ENCODE results near the gene THADA.

THADA gene

DNA sequence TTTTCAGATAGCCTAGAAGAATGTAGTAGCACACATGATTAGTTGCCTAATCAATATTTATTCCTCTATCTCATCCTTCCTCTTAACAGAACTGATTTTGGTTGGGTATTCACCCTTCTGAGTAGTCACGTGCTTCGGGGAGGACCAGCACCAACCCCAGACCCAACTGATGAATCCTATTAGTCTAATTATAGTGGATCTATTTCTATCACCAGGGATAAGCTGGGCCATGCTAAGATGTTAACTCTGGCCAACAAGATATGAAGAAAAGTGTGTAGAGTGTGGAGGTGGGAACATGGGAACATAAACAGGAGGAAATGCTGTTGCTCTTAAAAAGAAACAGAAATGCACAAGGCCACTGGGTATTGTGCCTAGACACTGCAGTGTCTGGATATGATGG, 119.9 kb downstream of the THADA start:
- no peak overlapping the region for H3K4me3 Mint-ChIP-seq
- peaks cover 6% of the 10 kb centered on the region for H3K4me1 Mint-ChIP-seq
- H3K9me3 Mint-ChIP-seq = no peaks in the 10 kb centered on the region
- peaks cover 23% of the 10 kb centered on the region for H3K36me3 Mint-ChIP-seq
- H3K27ac Mint-ChIP-seq = no peak overlapping the region
- ATAC-seq (no peak), DNase-seq (ENCODE audit: low spot score in 2 of 2) (no peak)

GRCh38 chr2:43475137-43475846, 120.5 kb downstream of the THADA start:
- Mint-ChIP-seq H3K4me1 (peaks cover 6% of the 10 kb centered on the region), H3K9me3 (no peaks in the 10 kb centered on the region), H3K27ac (no peak overlapping the region), H3K36me3 (peaks cover 17% of the 10 kb centered on the region), H3K4me3 (no peak overlapping the region)
- DNase-seq (ENCODE audit: low spot score in 2 of 2) (no peak), ATAC-seq (no peak)

- DNase-seq (ENCODE audit: low spot score in 2 of 2) = no peak
- Mint-ChIP-seq H3K4me3 (no peak overlapping the region), H3K4me1 (peaks cover 6% of the 10 kb centered on the region), H3K9me3 (no peaks in the 10 kb centered on the region), H3K27ac (no peak overlapping the region), H3K36me3 (peaks cover 16% of the 10 kb centered on the region)
- no peak for ATAC-seq
Observed at GRCh38 chr2:43474273-43474672, 121.6 kb downstream of the THADA start.

DNA sequence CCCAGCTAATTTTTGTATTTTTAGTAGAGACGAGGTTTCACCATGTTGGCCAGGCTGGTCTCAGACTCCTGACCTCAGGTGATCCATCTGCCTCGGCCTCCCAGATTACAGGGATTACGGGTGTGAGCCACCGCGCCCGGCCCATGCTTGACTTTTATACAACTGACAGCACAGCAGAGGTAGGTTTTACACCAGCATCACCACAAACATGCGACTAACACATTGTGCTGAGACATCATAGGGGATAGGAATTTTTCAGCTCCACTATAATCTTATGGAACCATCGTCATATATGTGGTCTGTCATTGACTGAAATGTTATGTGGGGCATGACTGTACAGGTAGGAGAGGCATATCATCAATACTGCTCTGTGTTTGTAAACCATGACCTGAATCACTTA, 122.1 kb downstream of the THADA start:
- no peak for ATAC-seq
- Mint-ChIP-seq H3K4me1 (peaks cover 9% of the 10 kb centered on the region), H3K27ac (no peak overlapping the region), H3K36me3 (peaks cover 16% of the 10 kb centered on the region), H3K4me3 (no peak overlapping the region), H3K9me3 (no peaks in the 10 kb centered on the region)
- no peak for DNase-seq (ENCODE audit: low spot score in 2 of 2)

GRCh38 chr2:43472527-43473194, 123.2 kb downstream of the THADA start:
- Mint-ChIP-seq H3K9me3 (no peaks in the 10 kb centered on the region), H3K36me3 (peaks cover 16% of the 10 kb centered on the region), H3K27ac (no peak overlapping the region), H3K4me3 (no peak overlapping the region), H3K4me1 (peaks cover 6% of the 10 kb centered on the region)
- DNase-seq (ENCODE audit: low spot score in 2 of 2) = no peak
- no peak for ATAC-seq

DNA sequence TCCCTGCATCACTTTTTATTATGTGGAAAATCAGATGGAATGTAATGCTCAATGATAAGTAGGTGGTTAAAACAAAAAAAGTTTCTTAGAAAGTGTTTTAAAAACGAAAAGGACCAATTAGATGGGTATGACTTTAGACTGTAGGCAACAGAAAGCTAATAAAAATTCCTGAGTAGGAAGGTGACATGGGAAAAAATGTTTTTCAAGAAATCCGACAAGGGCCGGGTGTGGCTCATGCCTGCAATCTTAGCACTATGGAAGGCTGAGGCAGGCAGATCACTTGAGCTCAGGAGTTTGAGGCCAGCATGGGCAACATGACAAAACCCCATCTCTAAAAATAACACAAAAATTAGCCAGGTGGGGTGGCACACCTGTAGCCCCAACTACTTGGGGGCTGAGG, 126.1 kb downstream of the THADA start:
- Mint-ChIP-seq H3K27ac (no peak overlapping the region), H3K4me3 (no peak overlapping the region), H3K36me3 (peaks cover 13% of the 10 kb centered on the region), H3K9me3 (no peaks in the 10 kb centered on the region), H3K4me1 (peaks cover 15% of the 10 kb centered on the region)
- DNase-seq (ENCODE audit: low spot score in 2 of 2) (no peak), ATAC-seq (no peak)

- no peaks in the 10 kb centered on the region for H3K9me3 Mint-ChIP-seq
Observed at GRCh38 chr2:43469094-43469493, 126.7 kb downstream of the THADA start.

GRCh38 chr2:43467891-43468290, 127.9 kb downstream of the THADA start:
- DNase-seq (ENCODE audit: low spot score in 2 of 2) = no peak
- peaks cover 6% of the 10 kb centered on the region for H3K36me3 Mint-ChIP-seq

More at GRCh38 chr2:43469094-43469493, 126.7 kb downstream of the THADA start:
- Mint-ChIP-seq H3K4me3 (no peak overlapping the region), H3K4me1 (peaks cover 15% of the 10 kb centered on the region), H3K36me3 (peaks cover 11% of the 10 kb centered on the region), H3K27ac (no peak overlapping the region)
- DNase-seq (ENCODE audit: low spot score in 2 of 2) (no peak), ATAC-seq (no peak)

DNA sequence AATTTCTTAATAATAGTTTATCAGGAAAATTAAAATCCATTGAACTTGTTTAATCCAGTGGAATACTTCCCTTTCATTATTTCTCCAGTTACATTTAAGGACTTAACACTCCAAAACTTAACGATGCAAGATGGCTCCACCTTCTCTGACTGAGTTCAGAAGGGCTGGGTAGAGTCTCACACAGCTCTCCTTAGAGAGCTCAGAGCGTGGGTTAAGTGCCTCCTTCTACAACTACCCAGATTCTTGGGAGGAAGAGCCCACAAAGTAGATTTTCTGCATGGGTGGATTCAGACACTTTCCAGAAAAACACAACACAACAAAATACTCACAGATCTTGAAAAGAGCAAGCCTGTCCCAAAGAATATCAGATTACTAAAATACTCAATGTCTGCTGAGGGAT, 130.6 kb downstream of the THADA start:
- DNase-seq (ENCODE audit: low spot score in 2 of 2) (no peak), ATAC-seq (no peak)
- no peak overlapping the region for H3K27ac Mint-ChIP-seq
- H3K4me1 Mint-ChIP-seq = peaks cover 21% of the 10 kb centered on the region
- H3K9me3 Mint-ChIP-seq = no peaks in the 10 kb centered on the region
- peaks cover 12% of the 10 kb centered on the region for H3K36me3 Mint-ChIP-seq
- no peak overlapping the region for H3K4me3 Mint-ChIP-seq

More at GRCh38 chr2:43467891-43468290, 127.9 kb downstream of the THADA start:
- Mint-ChIP-seq H3K4me3 (no peak overlapping the region), H3K9me3 (no peaks in the 10 kb centered on the region), H3K4me1 (peaks cover 15% of the 10 kb centered on the region), H3K27ac (no peak overlapping the region)
- ATAC-seq = no peak

GRCh38 chr2:43464590-43464989, 131.2 kb downstream of the THADA start:
- ATAC-seq (no peak), DNase-seq (ENCODE audit: low spot score in 2 of 2) (no peak)
- Mint-ChIP-seq H3K4me3 (no peak overlapping the region), H3K4me1 (peaks cover 21% of the 10 kb centered on the region), H3K36me3 (peaks cover 8% of the 10 kb centered on the region), H3K27ac (no peak overlapping the region), H3K9me3 (no peaks in the 10 kb centered on the region)

DNA sequence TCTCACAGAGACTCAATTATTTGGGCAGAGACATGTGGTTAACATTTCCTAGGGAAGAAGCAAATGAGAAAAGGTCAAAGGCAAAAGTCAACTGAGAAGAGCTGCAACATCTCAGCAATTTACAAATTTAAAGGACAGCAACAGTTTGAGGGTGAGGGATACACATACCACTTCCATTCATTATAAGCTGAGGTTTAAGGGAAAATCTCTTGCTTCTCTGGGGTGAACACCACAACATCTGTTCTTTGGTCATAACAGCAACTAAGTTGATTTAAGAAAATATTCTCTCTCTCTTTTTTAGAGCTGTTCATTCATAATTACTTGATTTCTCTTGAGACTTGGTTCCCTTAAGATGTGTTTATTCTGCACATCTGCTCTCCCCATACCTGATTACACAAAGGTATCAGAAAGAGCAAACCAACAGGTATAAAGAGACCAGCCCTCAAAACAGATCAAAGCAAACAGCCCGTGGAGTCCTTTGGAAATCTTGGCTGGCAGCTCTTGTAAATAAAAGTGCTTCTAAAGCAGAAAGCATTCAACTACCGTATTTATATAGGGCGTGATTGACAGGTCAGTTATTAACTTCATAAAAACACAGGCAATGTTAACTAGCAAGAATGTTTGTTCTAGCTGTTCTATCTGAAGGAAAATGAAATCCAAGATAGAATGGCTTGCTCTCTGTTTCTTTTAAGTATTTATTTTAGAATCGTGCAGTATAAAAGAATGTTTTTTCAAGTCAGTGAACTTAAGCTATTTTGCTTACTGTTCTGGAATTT, 132.8 kb downstream of the THADA start:
- DNase-seq (ENCODE audit: low spot score in 2 of 2) (no peak), ATAC-seq (no peak)
- Mint-ChIP-seq H3K4me3 (no peak overlapping the region), H3K27ac (no peak overlapping the region), H3K9me3 (no peaks in the 10 kb centered on the region), H3K4me1 (peaks cover 16% of the 10 kb centered on the region), H3K36me3 (peaks cover 6% of the 10 kb centered on the region)

DNA sequence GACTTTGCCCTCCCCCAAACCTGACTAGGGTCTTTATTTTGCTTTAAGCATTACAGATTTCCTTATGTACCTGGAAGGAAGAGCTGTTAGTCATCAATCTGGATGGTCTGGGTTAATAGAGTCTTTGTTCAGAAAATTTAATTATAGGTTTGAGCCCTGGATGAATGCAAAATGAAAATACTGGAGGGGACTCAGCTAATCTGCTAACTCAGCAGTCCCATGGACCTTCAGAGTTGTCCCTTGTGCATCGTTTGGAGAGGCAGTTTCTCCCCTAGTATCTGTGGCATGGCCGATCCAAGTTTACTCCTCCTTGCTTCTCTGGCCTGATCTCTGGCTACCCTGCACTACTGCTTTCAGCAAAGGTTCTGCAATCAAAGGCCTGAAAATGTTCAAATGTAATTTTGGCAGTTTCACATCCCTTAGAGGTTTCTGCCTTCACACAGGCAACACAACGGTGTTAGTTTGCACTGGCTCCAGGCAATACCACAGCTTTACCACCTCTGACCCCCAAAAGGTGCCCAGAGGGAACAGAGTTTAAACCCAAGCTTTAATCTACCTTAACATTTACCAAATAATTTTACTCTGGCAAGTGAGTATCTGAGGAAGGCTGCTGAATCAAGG, 134.3 kb downstream of the THADA start:
- H3K9me3 Mint-ChIP-seq = no peaks in the 10 kb centered on the region
- H3K27ac Mint-ChIP-seq = no peak overlapping the region
- DNase-seq (ENCODE audit: low spot score in 2 of 2) (no peak), ATAC-seq (no peak)
- peaks cover 16% of the 10 kb centered on the region for H3K4me1 Mint-ChIP-seq
- no peak overlapping the region for H3K4me3 Mint-ChIP-seq
- peaks cover 6% of the 10 kb centered on the region for H3K36me3 Mint-ChIP-seq

GRCh38 chr2:43460611-43461365, 135.1 kb downstream of the THADA start:
- DNase-seq (ENCODE audit: low spot score in 2 of 2) (no peak), ATAC-seq (no peak)
- H3K36me3 Mint-ChIP-seq = peaks cover 6% of the 10 kb centered on the region
- no peak overlapping the region for H3K4me3 Mint-ChIP-seq
- H3K4me1 Mint-ChIP-seq = peaks cover 12% of the 10 kb centered on the region
- H3K27ac Mint-ChIP-seq = no peak overlapping the region
- no peaks in the 10 kb centered on the region for H3K9me3 Mint-ChIP-seq

GRCh38 chr2:43460174-43460546, 135.7 kb downstream of the THADA start:
- DNase-seq (ENCODE audit: low spot score in 2 of 2) = no peak
- Mint-ChIP-seq H3K4me3 (no peak overlapping the region), H3K36me3 (peaks cover 6% of the 10 kb centered on the region), H3K4me1 (peaks cover 13% of the 10 kb centered on the region), H3K9me3 (no peaks in the 10 kb centered on the region), H3K27ac (no peak overlapping the region)
- no peak for ATAC-seq

Measured in stimulated activated effector memory CD8-positive, alpha-beta T cell treated with anti-CD3 and anti-CD28 coated beads, Interleukin-12 subunit alpha, Interleukin-12 subunit beta, amount 100 ng/mL, for 72 hours (primary cell).